Stimulated activated naive CD8-positive, alpha-beta T cell treated with anti-CD3 and anti-CD28 coated beads, Interleukin-15, amount 100 ng/mL, for 72 hours (primary cell): ENCODE measurements around the gene TOB1.

Experiments used
- ATAC-seq: fragments of 150-1000 bp; cut with Tn5 transposase; 2 replicates; pipeline ENCODE4 v1.10.0; 2021; ENCODE audit warnings: mild to moderate bottlenecking, moderate library complexity
- DNase-seq, 2 donors: peaks; one replicate each; pipeline ENCODE4 v3.0.0; 2021 to 2022
- H3K27ac Mint-ChIP-seq, 2 donors: one replicate each; pipeline ENCODE4 v1.8.0; 2022; ENCODE audit warnings: mild to moderate bottlenecking in 2 of 2, mixed read lengths in 2 of 2, moderate library complexity in 2 of 2
- H3K27me3 Mint-ChIP-seq: one replicate; pipeline ENCODE4 v1.8.0; 2022; ENCODE audit warnings: mixed read lengths
- H3K4me1 Mint-ChIP-seq: one replicate; pipeline ENCODE4 v1.8.0; 2022; ENCODE audit warnings: mild to moderate bottlenecking, mixed read lengths
- H3K4me3 Mint-ChIP-seq, 2 donors: one replicate each; pipeline ENCODE4 v1.8.0; 2022; ENCODE audit warnings: mild to moderate bottlenecking in 2 of 2, mixed read lengths in 2 of 2, moderate library complexity in 1 of 2
- H3K9me3 Mint-ChIP-seq, 2 donors: one replicate each; pipeline ENCODE4 v1.8.0; 2022; ENCODE audit warnings: mixed read lengths in 2 of 2

The TOB1 gene

GRCh38 chr17:50818921-50819657 lies 47.1 kb downstream of the TOB1 start:
- H3K9me3 Mint-ChIP-seq, result peaks cover 6 to 9% of the 10 kb centered on the region in 2 donors
- no peak overlapping the region for H3K4me3 Mint-ChIP-seq
- peaks cover 8% of the 10 kb centered on the region for H3K27me3 Mint-ChIP-seq
- ATAC-seq (peak; percentile 71), DNase-seq (peak in 1 of 2 donors; percentile 18)
- H3K27ac Mint-ChIP-seq, result peak overlapping the region in 1 of 2 donors; percentile 20
- peaks cover 9% of the 10 kb centered on the region for H3K4me1 Mint-ChIP-seq

DNA sequence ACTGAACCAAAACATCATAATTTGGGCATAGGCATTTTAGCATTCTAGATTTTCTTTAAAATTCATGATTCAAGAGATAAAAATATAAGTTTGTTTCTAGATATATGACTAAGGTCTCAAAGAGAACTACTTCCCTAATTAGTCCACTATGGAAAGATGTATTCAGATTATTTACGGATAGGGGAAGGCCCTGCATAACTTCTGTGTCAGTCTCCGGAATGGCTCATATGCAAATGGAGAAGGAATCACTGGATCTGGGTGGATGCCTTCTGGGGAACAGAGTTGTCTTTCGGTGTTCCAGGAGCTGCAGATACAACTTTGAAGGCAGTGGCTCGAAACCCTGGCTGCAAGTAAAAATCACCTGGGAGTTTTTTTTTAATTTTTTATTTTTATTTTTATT lies 47.9 kb downstream of the TOB1 start:
- ATAC-seq, result no peak
- Mint-ChIP-seq H3K27me3 (peaks cover 8% of the 10 kb centered on the region), H3K27ac (no peak overlapping the region), H3K9me3 (peaks cover 0 to 1% of the 10 kb centered on the region in 2 donors), H3K4me3 (no peak overlapping the region), H3K4me1 (peaks cover 9% of the 10 kb centered on the region)
- DNase-seq, result no peak

DNA sequence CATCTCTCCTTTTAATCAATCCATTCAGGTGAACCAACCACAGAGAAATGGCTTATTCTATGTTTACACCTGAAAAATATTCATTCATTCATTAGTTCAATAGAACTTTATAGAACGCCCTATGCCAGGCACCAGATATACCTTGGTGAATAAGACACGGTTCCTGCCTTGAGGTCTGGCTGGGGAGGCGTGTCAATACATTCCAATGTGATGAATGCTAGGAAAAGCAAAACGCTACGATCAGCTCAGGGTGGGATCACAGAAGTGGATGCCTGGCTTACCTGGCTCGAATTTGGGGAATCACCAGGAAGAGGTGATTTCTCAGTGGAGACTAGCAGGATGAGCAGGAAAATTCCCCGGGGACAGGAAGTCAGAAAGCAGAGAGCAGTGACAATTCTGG lies 48.3 kb downstream of the TOB1 start:
- ATAC-seq (no peak), DNase-seq (no peak)
- Mint-ChIP-seq H3K27me3 (peaks cover 8% of the 10 kb centered on the region), H3K27ac (no peak overlapping the region), H3K9me3 (no peaks in the 10 kb centered on the region), H3K4me3 (no peak overlapping the region), H3K4me1 (peaks cover 9% of the 10 kb centered on the region)

GRCh38 chr17:50816771-50817751 lies 49.1 kb downstream of the TOB1 start:
- Mint-ChIP-seq H3K4me3 (peak overlapping the region in 1 of 2 donors; percentile 19), H3K9me3 (no peaks in the 10 kb centered on the region), H3K4me1 (peaks cover 9% of the 10 kb centered on the region), H3K27ac (no peak overlapping the region), H3K27me3 (peaks cover 8% of the 10 kb centered on the region)
- peak; percentile 71 for ATAC-seq
- DNase-seq, result peak; percentile 52 to 54

GRCh38 chr17:50816271-50816670 lies 49.9 kb downstream of the TOB1 start:
- Mint-ChIP-seq H3K4me1 (peaks cover 9% of the 10 kb centered on the region), H3K27me3 (peaks cover 8% of the 10 kb centered on the region), H3K4me3 (no peak overlapping the region), H3K9me3 (no peaks in the 10 kb centered on the region), H3K27ac (no peak overlapping the region)
- ATAC-seq (no peak), DNase-seq (no peak)

DNA sequence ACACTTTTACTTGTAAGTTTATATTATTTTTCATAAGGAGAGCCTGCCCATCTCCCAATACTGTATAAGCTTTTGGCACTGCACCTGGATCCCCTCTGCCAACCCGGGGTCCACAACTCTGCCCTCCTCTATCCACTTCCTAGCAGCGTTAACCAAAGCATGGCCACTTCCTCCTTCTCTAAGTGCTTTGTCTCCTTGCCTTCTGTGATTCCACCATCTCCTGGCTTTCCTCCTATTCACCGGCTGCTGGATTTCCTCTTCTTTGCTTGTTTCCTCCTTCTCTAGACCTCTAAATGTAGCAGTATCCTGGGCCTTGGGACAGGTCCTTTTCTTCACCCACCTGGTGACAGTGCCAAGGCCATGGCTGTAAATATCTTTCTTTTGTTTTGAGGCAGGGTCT lies 50.8 kb downstream of the TOB1 start:
- Mint-ChIP-seq H3K4me3 (no peak overlapping the region), H3K27me3 (peaks cover 8% of the 10 kb centered on the region), H3K27ac (no peak overlapping the region), H3K4me1 (peaks cover 9% of the 10 kb centered on the region), H3K9me3 (no peaks in the 10 kb centered on the region)
- ATAC-seq, result no peak
- no peak for DNase-seq

GRCh38 chr17:50813583-50813982 lies 52.6 kb downstream of the TOB1 start:
- Mint-ChIP-seq H3K4me3 (no peak overlapping the region), H3K27me3 (peaks cover 8% of the 10 kb centered on the region), H3K4me1 (peaks cover under 1% of the 10 kb centered on the region), H3K27ac (peak overlapping the region in 1 of 2 donors; percentile 1), H3K9me3 (no peaks in the 10 kb centered on the region)
- DNase-seq, result no peak
- ATAC-seq, result no peak
